AG04449 (cell line): Measurements from ENCODE around the gene EYS.
"Not testable (repeated sequence)": the region's sequence is repeated elsewhere in the genome, so short reads cannot be mapped to it uniquely, and the experiment has no call there.

Source experiments
- CTCF ChIA-PET: fragments of 350-600 bp; formaldehyde crosslinking; extraction: SDS; loops from one replicate; lab custom pipeline; 2021; ENCODE audit warnings: antibody characterized with exemption; lab: Yijun Ruan, JAX
- POLR2A ChIA-PET: fragments of 400-600, 350-600 bp; formaldehyde crosslinking; extraction: SDS; loops from one replicate; lab custom pipeline; 2020; ENCODE audit warnings: antibody characterized with exemption, inconsistent platforms; lab: Yijun Ruan, JAX
- DNase-seq: peaks from one replicate; pipeline ENCODE4 v3.0.0-alpha.2; 2010; ENCODE audit warnings: low read depth, low spot score
- H3K4me3 ChIP-seq: 2 replicates; pipeline ENCODE4 v1.5.1; 2011; ENCODE audit warnings: low read depth, mild to moderate bottlenecking, control low read depth, low read length
- TF ChIP-seq, protein P1 (sequence below): IDR thresholded peaks from one replicate; pipeline ENCODE4 v1.5.1; 2011; ENCODE audit warnings: mild to moderate bottlenecking, moderate library complexity, low read length, control low read depth, inconsistent platforms; ENCODE audit not compliant: insufficient read depth; ENCODE audit errors: missing control alignments

EYS gene

DNA sequence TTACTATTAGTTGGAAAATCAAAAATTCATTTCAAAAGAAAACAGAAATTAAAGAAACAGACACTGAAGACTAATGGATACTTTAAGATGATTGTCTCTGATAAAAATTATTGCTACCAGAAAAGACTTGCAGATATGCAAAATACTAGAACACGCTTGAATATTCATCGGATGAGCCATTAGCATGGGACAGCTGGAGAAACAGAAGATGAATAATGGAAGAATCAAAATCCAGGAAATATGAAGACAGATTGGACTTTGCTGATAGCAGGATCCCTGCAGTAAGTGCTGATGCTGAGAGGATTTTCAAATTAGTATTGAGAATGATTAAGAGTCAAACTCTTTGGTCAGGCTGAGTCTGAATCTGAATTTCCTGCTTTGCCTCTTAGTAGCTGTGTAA, 169.4 kb downstream of the EYS start:
- TF ChIP-seq, protein P1, sequence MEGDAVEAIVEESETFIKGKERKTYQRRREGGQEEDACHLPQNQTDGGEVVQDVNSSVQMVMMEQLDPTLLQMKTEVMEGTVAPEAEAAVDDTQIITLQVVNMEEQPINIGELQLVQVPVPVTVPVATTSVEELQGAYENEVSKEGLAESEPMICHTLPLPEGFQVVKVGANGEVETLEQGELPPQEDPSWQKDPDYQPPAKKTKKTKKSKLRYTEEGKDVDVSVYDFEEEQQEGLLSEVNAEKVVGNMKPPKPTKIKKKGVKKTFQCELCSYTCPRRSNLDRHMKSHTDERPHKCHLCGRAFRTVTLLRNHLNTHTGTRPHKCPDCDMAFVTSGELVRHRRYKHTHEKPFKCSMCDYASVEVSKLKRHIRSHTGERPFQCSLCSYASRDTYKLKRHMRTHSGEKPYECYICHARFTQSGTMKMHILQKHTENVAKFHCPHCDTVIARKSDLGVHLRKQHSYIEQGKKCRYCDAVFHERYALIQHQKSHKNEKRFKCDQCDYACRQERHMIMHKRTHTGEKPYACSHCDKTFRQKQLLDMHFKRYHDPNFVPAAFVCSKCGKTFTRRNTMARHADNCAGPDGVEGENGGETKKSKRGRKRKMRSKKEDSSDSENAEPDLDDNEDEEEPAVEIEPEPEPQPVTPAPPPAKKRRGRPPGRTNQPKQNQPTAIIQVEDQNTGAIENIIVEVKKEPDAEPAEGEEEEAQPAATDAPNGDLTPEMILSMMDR: no peak
- H3K4me3 ChIP-seq: no peak overlapping the region
- DNase-seq: no peak
- ChIA-PET CTCF (no interaction called here), POLR2A (no interaction called here)

DNA sequence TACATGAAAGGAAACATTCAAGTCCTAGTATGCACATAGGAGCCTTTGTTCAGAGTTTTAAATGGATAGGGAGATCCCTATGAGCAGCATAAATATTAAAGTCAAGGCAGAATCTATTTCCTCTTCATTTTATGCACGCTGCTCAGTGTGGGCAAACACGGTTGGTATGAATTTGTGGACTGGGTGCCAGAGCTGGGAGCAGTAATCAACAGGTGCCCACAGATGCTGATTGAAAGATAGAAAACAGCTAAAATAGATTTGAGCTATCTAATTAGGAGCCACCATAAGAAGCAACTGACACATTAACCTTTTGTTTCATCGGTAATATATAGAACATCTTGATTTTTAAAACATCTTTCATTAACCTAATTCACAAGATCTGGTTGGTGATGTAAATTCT, 175.5 kb downstream of the EYS start:
- no peak for DNase-seq
- ChIA-PET POLR2A (no interaction called here), CTCF (no interaction called here)
- H3K4me3 ChIP-seq: no peak overlapping the region
- TF ChIP-seq, protein P1: no peak

DNA sequence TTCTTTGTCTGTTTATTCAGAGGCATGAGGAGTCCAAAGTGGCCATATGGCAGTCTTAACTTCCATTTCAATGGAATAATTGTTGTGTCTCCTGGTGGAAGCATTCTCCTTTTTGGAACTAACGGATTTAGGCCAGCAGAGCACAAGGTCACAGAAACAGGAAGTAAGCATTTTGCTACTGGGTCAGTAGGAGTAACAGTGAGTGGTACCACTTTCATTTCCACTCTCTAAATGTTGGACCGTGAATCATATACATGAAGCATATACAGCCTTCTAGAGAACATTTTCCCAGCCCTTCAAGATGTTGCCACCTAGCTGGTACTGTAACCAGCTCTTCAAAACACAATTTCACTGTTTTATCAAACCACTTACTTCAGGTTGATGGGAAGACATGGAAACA, 182.8 kb downstream of the EYS start:
- TF ChIP-seq, protein P1: no peak
- no peak for DNase-seq
- CTCF ChIA-PET: no interaction called here
- no peak overlapping the region for H3K4me3 ChIP-seq
- POLR2A ChIA-PET: no interaction called here

DNA sequence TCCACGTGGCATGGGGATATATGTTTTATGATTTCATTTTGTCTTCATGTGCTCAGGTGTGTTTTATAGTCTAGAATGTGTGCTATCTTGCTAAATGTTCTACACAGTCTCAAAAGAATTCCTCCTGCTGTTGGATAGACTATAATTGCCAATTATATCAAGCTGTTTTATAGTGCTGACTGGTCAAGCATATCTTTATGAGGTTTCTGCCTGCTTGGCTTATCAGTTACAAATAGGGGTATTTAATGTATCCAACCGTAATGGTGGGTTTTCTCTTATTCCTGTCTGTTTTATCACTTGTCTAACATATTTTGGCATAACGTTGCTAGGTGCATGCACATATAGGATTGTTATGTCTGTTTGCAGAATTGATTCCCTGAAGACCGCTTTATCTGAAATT, 201.3 kb downstream of the EYS start:
- POLR2A ChIA-PET: no interaction called here
- no peak for DNase-seq
- H3K4me3 ChIP-seq: no peak overlapping the region
- CTCF ChIA-PET: no interaction called here
- TF ChIP-seq, protein P1: no peak

DNA sequence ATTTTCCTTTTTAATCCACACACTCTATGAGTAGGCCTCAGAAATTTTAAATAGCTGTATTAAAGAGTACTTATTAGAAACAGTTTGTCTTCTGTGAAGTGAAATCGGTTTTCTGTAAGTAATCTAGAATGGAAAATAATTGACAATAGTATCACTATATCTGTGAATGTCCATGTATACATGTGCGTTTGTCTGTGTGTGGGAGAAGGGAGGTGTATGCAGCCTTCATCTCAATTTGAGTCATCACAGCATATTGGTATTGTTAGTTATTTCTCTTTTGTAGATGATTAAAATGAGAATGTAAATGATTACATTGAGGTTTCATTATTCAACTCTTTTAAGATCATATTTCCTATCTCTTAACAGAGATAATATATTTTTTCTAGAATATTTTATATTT, 206.0 kb downstream of the EYS start:
- POLR2A ChIA-PET: no interaction called here
- DNase-seq: no peak
- TF ChIP-seq, protein P1: no peak
- CTCF ChIA-PET: no interaction called here
- no peak overlapping the region for H3K4me3 ChIP-seq

DNA sequence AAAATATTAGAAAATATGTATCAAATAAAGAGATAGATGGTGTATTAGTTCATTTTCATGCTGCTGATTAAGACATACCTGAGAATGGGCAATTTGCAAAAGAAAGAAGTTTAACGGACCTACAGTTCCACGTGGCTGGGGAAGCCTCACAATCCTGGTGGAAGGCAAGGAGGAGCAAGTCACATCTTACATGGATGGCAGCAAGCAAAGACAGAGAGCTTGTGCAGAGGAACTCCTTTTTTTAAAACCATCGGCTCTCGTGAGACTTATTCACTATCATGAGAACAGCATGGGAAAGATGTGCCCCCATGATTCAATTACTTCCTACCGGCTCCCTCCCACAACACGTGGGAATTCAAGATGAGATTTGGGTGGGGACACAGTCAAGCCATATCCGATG, 223.4 kb downstream of the EYS start:
- H3K4me3 ChIP-seq, CTCF ChIA-PET, POLR2A ChIA-PET, DNase-seq: not testable (repeated sequence)

DNA sequence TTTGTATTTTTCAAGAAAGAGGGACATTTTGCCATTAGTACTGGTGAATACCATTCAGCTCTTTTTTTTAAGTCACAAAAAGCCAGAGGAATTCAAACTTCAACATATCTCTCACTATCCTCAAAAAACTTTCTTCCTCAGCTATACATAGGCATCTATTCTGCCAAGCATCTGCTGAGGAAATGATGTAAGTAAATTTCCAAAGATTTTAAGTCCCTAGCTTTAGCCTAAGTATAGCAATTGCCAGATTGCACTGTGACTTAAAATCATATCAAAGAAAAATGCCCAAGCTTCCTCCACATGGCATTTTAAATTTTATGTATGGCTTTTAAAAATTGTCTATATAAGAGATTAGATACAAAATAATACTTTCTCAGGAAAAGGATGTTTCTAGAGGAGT, 237.4 kb downstream of the EYS start:
- TF ChIP-seq, protein P1: no peak
- DNase-seq: no peak
- ChIA-PET POLR2A (no interaction called here), CTCF (no interaction called here)
- no peak overlapping the region for H3K4me3 ChIP-seq
